ENCODE data around the gene ESD.
"Not testable (repeated sequence)": the region's sequence is repeated elsewhere in the genome, so short reads cannot be mapped to it uniquely, and the experiment has no call there.

ESD gene

DNA sequence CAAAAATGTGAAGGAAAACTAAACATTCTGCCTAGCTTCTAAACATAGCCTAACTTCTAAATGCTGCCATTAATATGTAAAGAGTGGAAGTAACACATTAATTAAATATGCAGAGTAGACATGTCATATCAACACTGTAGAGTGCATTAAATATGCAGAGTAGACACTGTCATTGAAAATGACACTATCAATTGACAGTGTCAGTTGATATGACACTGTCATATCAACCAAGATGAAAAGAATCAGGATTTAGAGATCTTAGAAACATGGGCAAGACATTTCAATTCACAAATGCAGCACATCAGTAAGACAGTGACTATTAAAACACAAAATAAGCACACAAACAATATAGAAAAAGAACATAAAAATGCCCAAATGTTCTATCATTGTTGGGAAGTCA lies 25.3 kb downstream of the ESD start:
- H3K4me3 ChIP-seq (ENCODE audit: low read depth, low read length): no peak overlapping the region
- no peak for DNase-seq (ENCODE audit: low read depth)
- TF ChIP-seq, protein P1, sequence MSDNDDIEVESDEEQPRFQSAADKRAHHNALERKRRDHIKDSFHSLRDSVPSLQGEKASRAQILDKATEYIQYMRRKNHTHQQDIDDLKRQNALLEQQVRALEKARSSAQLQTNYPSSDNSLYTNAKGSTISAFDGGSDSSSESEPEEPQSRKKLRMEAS (IDR thresholded peaks at IDR 0.05; ENCODE audit: low read depth, low read length): no peak
- TF ChIP-seq MYC (IDR thresholded peaks at IDR 0.05; ENCODE audit: low read depth, low read length): no peak

DNA sequence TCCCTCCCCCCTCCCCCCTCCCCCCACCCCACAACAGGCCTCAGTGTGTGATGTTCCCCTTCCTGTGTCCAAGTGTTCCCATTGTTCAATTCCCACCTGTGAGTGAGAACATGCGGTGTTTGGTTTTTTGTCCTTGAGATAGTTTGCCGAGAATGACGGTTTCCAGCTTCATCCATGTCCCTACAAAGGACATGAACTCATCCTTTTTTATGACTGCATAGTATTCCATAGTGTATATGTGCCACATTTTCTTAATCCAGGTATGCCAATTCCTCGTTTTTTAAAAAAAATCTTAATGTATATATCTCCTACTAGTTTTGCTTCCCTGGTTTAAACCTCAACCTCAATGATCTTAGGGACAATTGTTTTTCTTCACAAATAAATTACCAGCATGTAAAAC lies 27.0 kb downstream of the ESD start:
- not testable (repeated sequence) for DNase-seq (ENCODE audit: low read depth); H3K4me3 ChIP-seq (ENCODE audit: low read depth, low read length)

DNA sequence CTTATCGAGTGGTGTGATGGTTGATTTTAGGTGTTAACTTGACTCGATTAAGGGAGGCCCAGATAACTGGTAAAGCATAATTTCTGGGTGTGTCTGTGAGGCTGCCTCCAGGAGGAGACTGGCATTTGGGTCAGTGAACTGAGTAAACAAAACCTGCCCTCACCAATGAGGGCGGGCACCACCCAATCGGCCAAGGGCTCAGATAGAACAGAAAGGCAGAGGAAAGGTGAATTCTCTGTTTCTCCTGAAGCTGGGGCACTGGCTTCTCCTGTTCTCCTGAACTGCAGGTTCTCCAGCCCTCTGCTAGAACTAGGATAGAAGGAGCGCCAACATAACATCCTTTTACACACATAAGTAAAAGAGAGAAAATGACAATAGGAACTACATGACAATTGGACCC lies 35.1 kb downstream of the ESD start:
- TF ChIP-seq, protein P1 (IDR thresholded peaks at IDR 0.05; ENCODE audit: low read depth, low read length): no peak
- TF ChIP-seq, protein P2, sequence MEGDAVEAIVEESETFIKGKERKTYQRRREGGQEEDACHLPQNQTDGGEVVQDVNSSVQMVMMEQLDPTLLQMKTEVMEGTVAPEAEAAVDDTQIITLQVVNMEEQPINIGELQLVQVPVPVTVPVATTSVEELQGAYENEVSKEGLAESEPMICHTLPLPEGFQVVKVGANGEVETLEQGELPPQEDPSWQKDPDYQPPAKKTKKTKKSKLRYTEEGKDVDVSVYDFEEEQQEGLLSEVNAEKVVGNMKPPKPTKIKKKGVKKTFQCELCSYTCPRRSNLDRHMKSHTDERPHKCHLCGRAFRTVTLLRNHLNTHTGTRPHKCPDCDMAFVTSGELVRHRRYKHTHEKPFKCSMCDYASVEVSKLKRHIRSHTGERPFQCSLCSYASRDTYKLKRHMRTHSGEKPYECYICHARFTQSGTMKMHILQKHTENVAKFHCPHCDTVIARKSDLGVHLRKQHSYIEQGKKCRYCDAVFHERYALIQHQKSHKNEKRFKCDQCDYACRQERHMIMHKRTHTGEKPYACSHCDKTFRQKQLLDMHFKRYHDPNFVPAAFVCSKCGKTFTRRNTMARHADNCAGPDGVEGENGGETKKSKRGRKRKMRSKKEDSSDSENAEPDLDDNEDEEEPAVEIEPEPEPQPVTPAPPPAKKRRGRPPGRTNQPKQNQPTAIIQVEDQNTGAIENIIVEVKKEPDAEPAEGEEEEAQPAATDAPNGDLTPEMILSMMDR (IDR thresholded peaks at IDR 0.05; ENCODE audit: low read depth, low read length): no peak
- TF ChIP-seq MYC (IDR thresholded peaks at IDR 0.05; ENCODE audit: low read depth, low read length) (no peak), POLR2A (IDR thresholded peaks at IDR 0.05; ENCODE audit: extremely low read depth, insufficient read length) (no peak)
- H3K4me3 ChIP-seq (ENCODE audit: low read depth, low read length): no peak overlapping the region
- DNase-seq (ENCODE audit: low read depth): no peak

DNA sequence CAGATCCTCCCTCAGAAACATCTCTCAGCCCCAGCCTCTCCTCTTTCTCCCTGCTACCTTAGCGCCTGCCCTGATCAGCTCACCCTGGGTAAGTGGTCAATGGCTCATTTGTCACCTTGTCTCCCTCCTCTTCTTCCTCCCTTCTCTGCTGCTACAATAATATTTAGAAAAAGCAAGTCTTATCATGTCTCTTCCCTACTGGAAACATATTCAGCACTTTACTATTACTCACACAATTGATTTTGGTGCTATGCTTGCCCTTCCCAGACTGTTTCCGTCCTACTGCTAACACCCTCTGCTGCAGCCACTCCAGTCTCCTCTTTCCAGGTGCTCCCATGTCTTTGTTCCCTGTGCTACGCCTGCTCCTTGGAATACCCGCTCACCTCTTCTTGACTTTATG lies 35.8 kb downstream of the ESD start:
- DNase-seq (ENCODE audit: low read depth): no peak
- no peak overlapping the region for H3K4me3 ChIP-seq (ENCODE audit: low read depth, low read length)
- TF ChIP-seq, protein P1 (IDR thresholded peaks at IDR 0.05; ENCODE audit: low read depth, low read length): no peak
- TF ChIP-seq POLR2A (IDR thresholded peaks at IDR 0.05; ENCODE audit: extremely low read depth, insufficient read length): no peak
- TF ChIP-seq MYC (IDR thresholded peaks at IDR 0.05; ENCODE audit: low read depth, low read length): no peak
- TF ChIP-seq, protein P2 (IDR thresholded peaks at IDR 0.05; ENCODE audit: low read depth, low read length): no peak

DNA sequence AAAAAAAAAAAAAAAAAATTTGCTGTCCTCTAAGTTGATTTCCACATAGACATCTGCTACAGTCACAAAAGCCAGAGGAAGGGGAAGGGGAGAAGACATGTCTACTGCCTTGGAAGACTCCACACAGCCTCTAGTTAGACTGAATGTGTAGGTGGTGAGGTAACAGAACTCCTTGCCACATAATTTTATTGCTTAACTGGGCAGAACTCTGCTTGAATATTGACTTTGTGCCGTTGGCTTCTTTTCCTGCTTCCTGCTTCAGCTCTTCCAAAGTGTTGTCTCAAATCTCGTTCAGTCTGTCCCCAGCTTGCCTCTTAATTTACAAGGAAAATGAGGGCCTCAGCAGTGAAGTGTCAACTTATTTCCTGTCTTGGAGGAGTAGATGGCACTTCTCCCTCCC lies 37.1 kb downstream of the ESD start:
- DNase-seq (ENCODE audit: low read depth): peak; percentile 78
- H3K4me3 ChIP-seq (ENCODE audit: low read depth, low read length): no peak overlapping the region
- TF ChIP-seq, protein P1 (IDR thresholded peaks at IDR 0.05; ENCODE audit: low read depth, low read length): no peak
- TF ChIP-seq POLR2A (IDR thresholded peaks at IDR 0.05; ENCODE audit: extremely low read depth, insufficient read length): no peak
- TF ChIP-seq, protein P2 (IDR thresholded peaks at IDR 0.05; ENCODE audit: low read depth, low read length): no peak
- no peak for TF ChIP-seq MYC (IDR thresholded peaks at IDR 0.05; ENCODE audit: low read depth, low read length)

DNA sequence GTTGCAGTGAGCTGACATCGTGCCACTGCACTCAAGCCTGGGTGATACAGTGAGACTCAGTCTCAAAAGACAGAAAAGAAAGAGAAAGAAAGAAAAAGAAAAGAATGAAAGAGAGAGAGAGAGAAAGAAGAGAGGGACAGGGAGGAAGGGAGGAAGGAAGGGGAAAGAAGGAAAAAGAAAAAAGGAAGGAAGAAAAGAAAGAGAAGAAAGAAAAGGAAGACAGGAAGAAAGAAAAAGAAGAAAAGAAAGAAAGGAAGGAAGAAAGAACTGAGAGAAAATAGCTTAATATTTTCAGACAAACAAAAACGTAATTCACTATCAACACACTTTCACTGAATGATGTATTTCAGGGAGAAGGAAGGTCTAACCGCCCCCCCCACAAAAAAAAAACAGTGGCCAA lies 39.3 kb downstream of the ESD start:
- TF ChIP-seq MYC (IDR thresholded peaks at IDR 0.05; ENCODE audit: low read depth, low read length) (no peak), POLR2A (IDR thresholded peaks at IDR 0.05; ENCODE audit: extremely low read depth, insufficient read length) (no peak)
- TF ChIP-seq, protein P2 (IDR thresholded peaks at IDR 0.05; ENCODE audit: low read depth, low read length): no peak
- TF ChIP-seq, protein P1 (IDR thresholded peaks at IDR 0.05; ENCODE audit: low read depth, low read length): no peak
- no peak for DNase-seq (ENCODE audit: low read depth)
- no peak overlapping the region for H3K4me3 ChIP-seq (ENCODE audit: low read depth, low read length)

DNA sequence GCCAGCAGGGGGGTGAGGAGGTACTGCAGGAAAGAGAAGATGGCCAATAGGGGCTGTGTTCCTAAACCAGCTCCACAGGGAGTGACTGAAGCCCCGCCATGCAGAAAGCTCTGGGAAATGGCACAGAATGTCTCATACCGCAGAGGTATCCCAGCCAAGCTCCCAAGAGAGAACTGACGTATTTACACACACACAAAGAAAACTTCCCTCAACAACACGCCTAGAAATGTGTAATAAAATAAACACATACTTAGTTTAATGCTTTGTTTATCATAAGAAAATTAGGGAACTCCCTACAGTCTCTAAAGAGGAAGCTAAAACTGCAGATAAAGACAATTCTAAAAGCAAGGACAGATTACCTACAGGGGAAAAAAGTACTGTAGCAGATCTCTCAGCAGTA lies 40.0 kb downstream of the ESD start:
- no peak for DNase-seq (ENCODE audit: low read depth)
- H3K4me3 ChIP-seq (ENCODE audit: low read depth, low read length): no peak overlapping the region
- TF ChIP-seq, protein P2 (IDR thresholded peaks at IDR 0.05; ENCODE audit: low read depth, low read length): no peak
- TF ChIP-seq MYC (IDR thresholded peaks at IDR 0.05; ENCODE audit: low read depth, low read length): no peak

DNA sequence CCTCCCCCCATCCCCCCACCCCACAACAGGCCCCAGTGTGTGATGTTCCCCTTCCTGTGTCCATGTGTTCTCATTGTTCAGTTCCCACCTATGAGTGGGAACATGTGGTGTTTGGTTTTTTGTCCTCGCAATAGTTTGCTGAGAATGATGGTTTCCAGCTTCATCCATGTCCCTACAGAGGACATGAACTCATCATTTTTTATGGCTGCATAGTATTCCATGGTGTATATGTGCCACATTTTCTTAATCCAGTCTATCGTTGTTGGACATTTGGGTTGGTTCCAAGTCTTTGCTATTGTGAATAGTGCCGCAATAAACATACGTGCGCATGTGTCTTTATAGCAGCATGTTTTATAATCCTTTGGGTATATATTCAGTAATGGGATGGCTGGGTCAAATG lies 41.5 kb downstream of the ESD start:
- H3K4me3 ChIP-seq (ENCODE audit: low read depth, low read length); DNase-seq (ENCODE audit: low read depth): not testable (repeated sequence)
